ENCODE data around the gene TREX2. TPM values are rescaled to one million over a fixed set of nuclear protein-coding genes. Genes with fewer than 3 reads are reported as not detected.

Gene TREX2
- total and polyA plus RNA-seq, 2 experiments from 2014 or later, result 0.81 to 1.7 TPM

GRCh38 chrX:153488231-153488914 lies 42.5 kb upstream of the TREX2 start:
- H3K27ac Mint-ChIP-seq, result no peak overlapping the region

More at GRCh38 chrX:153488231-153488914, 42.5 kb upstream of the TREX2 start:
- Histone ChIP-seq H3K27ac (ENCODE audit: low read depth) (no peak overlapping the region), H3K4me3 (no peak overlapping the region), H4K20me1 (replicated peaks; ENCODE audit: insufficient read depth) (no peaks in the 10 kb centered on the region), H3K4me2 (no peak overlapping the region), H3K4me1 (ENCODE audit: insufficient read depth) (no peaks in the 10 kb centered on the region), H2AFZ (no peak overlapping the region), H3K27me3 (ENCODE audit: insufficient read depth) (no peaks in the 10 kb centered on the region), H3F3A (replicated peaks; ENCODE audit: low read depth) (no peaks in the 10 kb centered on the region), H3K79me2 (replicated peaks; ENCODE audit: insufficient read depth) (no peaks in the 10 kb centered on the region), H3K36me3 (ENCODE audit: insufficient read depth) (no peaks in the 10 kb centered on the region), H3K9me2 (ENCODE audit: insufficient read depth) (no peaks in the 10 kb centered on the region)
- H3K4me1 Mint-ChIP-seq, result no peaks in the 10 kb centered on the region; the same call in 2 of the 3 replicates
- H3K36me3 Mint-ChIP-seq (ENCODE audit: low read depth), result no peaks in the 10 kb centered on the region
- ATAC-seq (no peak), DNase-seq (ENCODE audit: low spot score) (no peak)
- peaks cover 4% of the 10 kb centered on the region for H3K27me3 Mint-ChIP-seq (ENCODE audit: insufficient read depth, low read depth, poor library complexity)
- H3K9me3 Mint-ChIP-seq, result no peaks in the 10 kb centered on the region
- H3K4me3 Mint-ChIP-seq, result no peak overlapping the region
- TF ChIP-seq EZH2phosphoT487 (IDR thresholded peaks at IDR 0.05; ENCODE audit: unreplicated experiment) (no peak), STAT1 (IDR thresholded peaks at IDR 0.05; ENCODE audit: unreplicated experiment) (no peak), EZH2 (IDR thresholded peaks at IDR 0.05; ENCODE audit: low read depth, unreplicated experiment) (no peak), CTCF (conservative IDR thresholded peaks at IDR 0.05; ENCODE audit: low read depth in 2 of 2) (no peak), CREB1 (CRISPR knock-in tag; IDR thresholded peaks at IDR 0.05; ENCODE audit: low read depth) (no peak), NANOG (IDR thresholded peaks at IDR 0.05; ENCODE audit: borderline replicate concordance) (no peak), ZNF462 (CRISPR knock-in tag; IDR thresholded peaks at IDR 0.05) (no peak), ZNF114 (CRISPR knock-in tag; IDR thresholded peaks at IDR 0.05) (no peak), REST (IDR thresholded peaks at IDR 0.05; ENCODE audit: unreplicated experiment) (no peak), ZNF331 (CRISPR knock-in tag; IDR thresholded peaks at IDR 0.05; ENCODE audit: low read depth) (no peak), POLR2AphosphoS5 (IDR thresholded peaks at IDR 0.05; ENCODE audit: low read depth) (no peak), ETS1 (IDR thresholded peaks at IDR 0.05) (no peak), JUNB (IDR thresholded peaks at IDR 0.05; ENCODE audit: unreplicated experiment) (no peak)

Measured in GM23338 (cell line).